ENCODE results near the gene CYTH1. TPM values are rescaled to one million over a fixed set of nuclear protein-coding genes. Genes with fewer than 3 reads are reported as not detected.
A peak's percentile ranks its signal among the peaks of the same experiment; 100 is the strongest.

Gene CYTH1
- total RNA-seq, 1 donor from 2014 or later, result 147 TPM

- peaks cover 42% of the 10 kb centered on the region for H3K36me3 Mint-ChIP-seq (ENCODE audit: low read depth)
- no peak overlapping the region for H3K27ac Mint-ChIP-seq
- peaks cover 32% of the 10 kb centered on the region for H3K4me1 Mint-ChIP-seq (ENCODE audit: low read depth)
- no peak for DNase-seq (ENCODE audit: low spot score)
- intact Hi-C loops (cut with micrococcal nuclease), result no loop called here
- no peaks in the 10 kb centered on the region for H3K27me3 Mint-ChIP-seq (ENCODE audit: insufficient read depth)
- H3K4me3 Mint-ChIP-seq, result no peak overlapping the region
- no peaks in the 10 kb centered on the region for H3K9me3 Mint-ChIP-seq
Measured at GRCh38 chr17:78790552-78790951, 8.5 kb upstream of the CYTH1 start.

DNA sequence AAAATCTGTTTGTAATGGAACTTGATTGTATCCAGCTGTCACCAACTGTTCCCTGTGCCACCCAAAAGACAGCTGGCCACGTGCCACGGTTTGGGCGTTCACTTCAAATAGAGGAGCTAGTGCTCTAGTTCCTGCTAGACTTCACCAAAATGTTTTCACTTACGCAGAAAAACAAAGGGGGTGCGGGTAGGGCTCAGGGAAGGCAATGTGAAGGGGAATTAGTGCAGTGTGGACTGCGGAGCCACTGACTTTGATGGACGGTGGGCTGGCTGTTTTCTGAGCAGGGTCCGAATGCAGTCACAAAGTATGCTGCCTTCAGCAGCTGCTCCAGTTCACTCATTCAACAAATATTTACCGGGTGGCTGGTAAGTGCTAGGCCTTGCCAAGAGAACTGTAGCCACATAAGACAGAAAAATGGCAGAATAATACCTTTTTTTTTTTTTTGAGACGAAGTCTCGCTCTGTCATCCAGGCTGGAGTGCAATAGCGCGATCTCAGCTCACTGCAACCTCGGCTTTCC is 7.6 kb upstream of the CYTH1 start:
- H3K4me3 Mint-ChIP-seq, result no peak overlapping the region
- H3K9me3 Mint-ChIP-seq, result no peaks in the 10 kb centered on the region
- intact Hi-C loops (cut with micrococcal nuclease), result no loop called here
- no peaks in the 10 kb centered on the region for H3K27me3 Mint-ChIP-seq (ENCODE audit: insufficient read depth)
- peaks cover 41% of the 10 kb centered on the region for H3K4me1 Mint-ChIP-seq (ENCODE audit: low read depth)
- H3K27ac Mint-ChIP-seq, result peak overlapping the region; percentile 29
- H3K36me3 Mint-ChIP-seq (ENCODE audit: low read depth), result peaks cover 37% of the 10 kb centered on the region
- no peak for DNase-seq (ENCODE audit: low spot score)

DNA sequence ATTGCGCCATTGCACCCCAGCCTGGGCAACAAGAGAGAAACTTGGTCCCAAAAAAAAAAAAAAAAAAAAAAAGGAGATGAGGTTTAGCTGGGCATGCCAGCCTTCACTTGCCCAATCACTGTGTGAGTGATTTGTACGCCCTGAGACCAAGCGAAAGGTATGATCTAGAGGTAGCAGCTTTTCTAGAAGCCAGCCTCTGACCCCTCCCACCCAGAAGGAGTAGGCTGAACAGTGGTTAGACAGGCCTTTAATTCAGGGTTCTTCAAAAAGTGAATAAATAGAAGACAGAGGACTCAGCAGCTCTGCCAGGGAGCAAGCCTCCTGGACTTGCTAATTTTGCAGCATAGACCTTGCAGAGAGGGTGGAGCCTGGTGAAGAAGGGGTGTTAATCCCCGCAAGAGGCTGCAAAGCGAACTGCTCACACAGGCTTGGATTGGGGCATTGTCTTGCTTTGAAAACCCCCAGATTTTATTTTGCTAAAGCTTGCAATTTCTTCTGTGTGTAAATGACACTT is 7.1 kb upstream of the CYTH1 start:
- Mint-ChIP-seq H3K9me3 (no peaks in the 10 kb centered on the region), H3K4me1 (ENCODE audit: low read depth) (peaks cover 43% of the 10 kb centered on the region), H3K36me3 (ENCODE audit: low read depth) (peaks cover 33% of the 10 kb centered on the region), H3K27me3 (ENCODE audit: insufficient read depth) (no peaks in the 10 kb centered on the region), H3K4me3 (no peak overlapping the region), H3K27ac (peak overlapping the region; percentile 29)
- intact Hi-C loops (cut with micrococcal nuclease), result no loop called here
- DNase-seq (ENCODE audit: low spot score), result no peak

- intact Hi-C loops (cut with micrococcal nuclease), result no loop called here
- peaks cover 45% of the 10 kb centered on the region for H3K4me1 Mint-ChIP-seq (ENCODE audit: low read depth)
- no peak overlapping the region for H3K27ac Mint-ChIP-seq
Measured at GRCh38 chr17:78788451-78788850, 6.4 kb upstream of the CYTH1 start.

DNA sequence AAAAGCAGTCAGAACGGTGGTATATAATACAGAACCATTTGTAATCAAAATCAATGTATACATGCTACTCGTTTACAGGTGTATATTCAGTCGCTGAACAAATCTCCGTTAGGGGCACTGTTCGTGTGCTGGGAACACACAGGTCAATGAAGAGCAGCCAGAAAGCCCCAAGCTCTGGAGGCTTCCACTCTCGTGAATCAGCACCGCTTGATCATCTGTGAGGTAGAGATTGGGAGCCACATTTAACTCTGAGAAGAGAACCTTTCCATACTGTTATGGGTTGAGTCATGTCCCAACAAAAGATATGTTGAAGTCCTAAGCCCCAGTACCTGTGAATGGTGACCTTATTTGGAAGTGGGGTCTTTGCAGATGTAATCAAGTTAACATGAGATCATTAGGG is 5.4 kb upstream of the CYTH1 start:
- intact Hi-C loops (cut with micrococcal nuclease), result no loop called here
- peaks cover 45% of the 10 kb centered on the region for H3K4me1 Mint-ChIP-seq (ENCODE audit: low read depth)
- H3K27me3 Mint-ChIP-seq (ENCODE audit: insufficient read depth), result no peaks in the 10 kb centered on the region
- peaks cover 22% of the 10 kb centered on the region for H3K36me3 Mint-ChIP-seq (ENCODE audit: low read depth)
- no peak for DNase-seq (ENCODE audit: low spot score)
- no peak overlapping the region for H3K4me3 Mint-ChIP-seq
- no peaks in the 10 kb centered on the region for H3K9me3 Mint-ChIP-seq
- H3K27ac Mint-ChIP-seq, result no peak overlapping the region

More at GRCh38 chr17:78788451-78788850, 6.4 kb upstream of the CYTH1 start:
- Mint-ChIP-seq H3K36me3 (ENCODE audit: low read depth) (peaks cover 27% of the 10 kb centered on the region), H3K27me3 (ENCODE audit: insufficient read depth) (no peaks in the 10 kb centered on the region), H3K4me3 (no peak overlapping the region), H3K9me3 (no peaks in the 10 kb centered on the region)
- no peak for DNase-seq (ENCODE audit: low spot score)

GRCh38 chr17:78785663-78786057 is 3.6 kb upstream of the CYTH1 start:
- H3K27ac Mint-ChIP-seq, result no peak overlapping the region
- H3K4me3 Mint-ChIP-seq, result peak overlapping the region; percentile 46
- peaks cover 15% of the 10 kb centered on the region for H3K36me3 Mint-ChIP-seq (ENCODE audit: low read depth)
- H3K27me3 Mint-ChIP-seq (ENCODE audit: insufficient read depth), result no peaks in the 10 kb centered on the region
- no peaks in the 10 kb centered on the region for H3K9me3 Mint-ChIP-seq
- DNase-seq (ENCODE audit: low spot score), result no peak
- intact Hi-C loops (cut with micrococcal nuclease), result no loop called here
- peaks cover 37% of the 10 kb centered on the region for H3K4me1 Mint-ChIP-seq (ENCODE audit: low read depth)

DNA sequence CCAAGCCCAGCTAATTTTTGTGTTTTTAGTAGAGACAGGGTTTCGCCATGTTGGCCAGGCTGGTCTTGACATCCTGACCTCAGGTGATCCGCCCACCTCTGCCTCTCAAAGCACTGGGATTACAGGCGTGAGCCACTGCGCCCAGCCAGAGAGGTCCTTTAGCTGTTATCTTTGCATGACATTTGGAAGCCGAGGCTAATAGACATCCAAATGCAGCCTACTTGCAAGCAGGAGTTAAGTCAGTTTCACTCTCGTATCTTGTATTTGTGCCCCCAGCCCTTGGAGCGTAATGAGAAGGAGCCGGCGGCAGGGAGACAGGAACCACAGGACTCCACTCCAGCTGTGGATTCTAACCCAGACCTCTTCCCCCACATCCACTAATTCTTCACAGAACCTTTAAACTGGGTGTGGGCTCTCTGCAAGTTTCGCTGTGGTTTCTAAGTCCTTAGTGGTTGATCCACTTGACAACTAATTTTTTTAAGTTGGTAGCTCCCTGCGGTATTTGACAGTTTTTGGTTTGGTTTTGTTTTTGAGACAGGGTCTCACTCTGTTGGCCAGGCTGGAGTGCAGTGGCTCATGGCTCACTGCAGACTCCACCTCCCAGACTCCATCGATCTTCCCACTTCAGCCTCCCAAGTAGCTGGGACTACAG is 3.1 kb upstream of the CYTH1 start:
- peaks cover 14% of the 10 kb centered on the region for H3K36me3 Mint-ChIP-seq (ENCODE audit: low read depth)
- H3K27ac Mint-ChIP-seq, result no peak overlapping the region
- intact Hi-C loops (cut with micrococcal nuclease), result no loop called here
- H3K4me3 Mint-ChIP-seq, result peak overlapping the region; percentile 46
- no peaks in the 10 kb centered on the region for H3K27me3 Mint-ChIP-seq (ENCODE audit: insufficient read depth)
- DNase-seq (ENCODE audit: low spot score), result no peak
- H3K9me3 Mint-ChIP-seq, result no peaks in the 10 kb centered on the region
- peaks cover 40% of the 10 kb centered on the region for H3K4me1 Mint-ChIP-seq (ENCODE audit: low read depth)

DNA sequence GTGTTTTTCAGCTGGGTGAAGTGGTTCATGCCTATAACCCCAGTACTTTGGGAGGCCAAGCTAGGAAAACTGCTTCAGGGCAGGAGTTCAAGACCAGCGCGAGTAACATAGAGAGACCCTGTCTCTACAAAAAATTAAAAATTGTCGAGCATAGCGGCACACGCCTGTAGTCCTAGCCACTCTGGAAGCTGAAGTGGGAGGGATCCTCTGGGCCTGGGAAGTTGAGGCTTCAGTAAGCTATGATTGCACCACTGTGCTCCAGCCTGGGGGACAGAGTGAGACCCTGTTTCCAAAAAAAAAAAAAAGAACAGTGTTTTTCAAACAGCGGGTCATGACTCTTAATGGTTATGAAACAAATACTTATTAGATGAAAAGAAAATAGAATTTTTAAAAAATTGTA is 2.3 kb upstream of the CYTH1 start:
- DNase-seq (ENCODE audit: low spot score), result no peak
- Mint-ChIP-seq H3K27me3 (ENCODE audit: insufficient read depth) (no peaks in the 10 kb centered on the region), H3K27ac (no peak overlapping the region), H3K36me3 (ENCODE audit: low read depth) (peaks cover 16% of the 10 kb centered on the region), H3K9me3 (no peaks in the 10 kb centered on the region), H3K4me1 (ENCODE audit: low read depth) (peaks cover 42% of the 10 kb centered on the region), H3K4me3 (peak overlapping the region; percentile 83)
- intact Hi-C loops (cut with micrococcal nuclease), result no loop called here

DNA sequence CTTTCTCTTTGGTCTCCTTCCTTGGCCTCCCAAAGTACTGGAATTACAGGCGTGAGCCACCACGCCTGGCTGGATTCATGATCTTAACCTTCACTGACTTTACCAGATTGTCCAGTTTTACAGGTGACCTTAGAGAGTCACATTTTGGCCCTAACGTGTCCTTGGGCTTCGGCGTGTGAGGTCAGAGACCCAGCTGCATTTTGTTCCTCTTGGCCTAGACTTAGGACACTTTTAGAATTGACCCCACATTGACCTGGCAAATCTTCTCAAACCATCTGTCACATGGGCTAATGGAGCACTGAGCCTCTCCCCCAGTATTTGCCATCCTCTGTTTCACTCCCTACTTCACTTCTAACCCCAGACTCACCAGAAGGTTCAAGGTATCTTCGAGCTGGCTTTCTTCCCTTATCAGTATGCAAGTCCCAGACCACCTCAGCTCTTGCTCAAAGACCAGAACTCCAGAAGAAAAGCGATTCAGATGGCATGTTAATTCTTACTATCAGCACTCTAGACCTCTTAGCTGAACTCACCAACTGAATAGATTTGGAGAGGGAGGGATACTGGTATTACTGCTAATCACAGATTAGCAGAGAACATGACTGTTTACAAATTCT is 1.7 kb upstream of the CYTH1 start:
- Mint-ChIP-seq H3K4me1 (ENCODE audit: low read depth) (peaks cover 46% of the 10 kb centered on the region), H3K27me3 (ENCODE audit: insufficient read depth) (no peaks in the 10 kb centered on the region), H3K9me3 (no peaks in the 10 kb centered on the region), H3K4me3 (peak overlapping the region; percentile 83), H3K36me3 (ENCODE audit: low read depth) (peaks cover 17% of the 10 kb centered on the region), H3K27ac (peak overlapping the region; percentile 59)
- intact Hi-C loops (cut with micrococcal nuclease), result loop anchor here (2.0 kb wide), 2 partner anchors 21 to 33 kb away; no protein-coding TSS in a partner anchor
- DNase-seq (ENCODE audit: low spot score), result no peak

GRCh38 chr17:78781104-78781892 is 775 bp downstream of the CYTH1 start:
- Mint-ChIP-seq H3K27ac (peak overlapping the region; percentile 91), H3K36me3 (ENCODE audit: low read depth) (peaks cover 13% of the 10 kb centered on the region), H3K27me3 (ENCODE audit: insufficient read depth) (no peaks in the 10 kb centered on the region), H3K9me3 (no peaks in the 10 kb centered on the region), H3K4me1 (ENCODE audit: low read depth) (peaks cover 51% of the 10 kb centered on the region), H3K4me3 (peak overlapping the region; percentile 90)
- intact Hi-C loops (cut with micrococcal nuclease), result loop anchor here (2.0 kb wide), 1 partner anchor 424 kb away; no protein-coding TSS in a partner anchor
- DNase-seq (ENCODE audit: low spot score), result peak; percentile 45

DNA sequence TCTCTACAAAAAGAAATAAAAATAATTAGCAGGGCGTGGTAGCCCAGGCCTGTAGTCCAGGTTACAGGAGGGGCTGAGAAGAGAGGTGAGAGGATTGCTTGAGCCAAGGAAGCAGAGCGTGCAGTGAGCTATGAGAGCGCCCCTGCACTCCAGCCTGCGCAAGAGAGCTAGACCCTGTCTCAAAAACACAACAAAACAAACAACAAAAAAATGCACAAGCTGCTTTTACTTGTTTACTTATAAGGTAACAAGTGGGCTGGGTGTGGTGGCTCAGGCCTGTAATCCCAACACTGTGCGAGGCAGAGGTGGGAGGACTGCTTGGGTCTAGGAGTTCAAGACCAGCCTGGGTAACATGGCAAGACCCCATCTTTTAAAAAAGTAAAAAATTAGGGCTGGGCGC is 1.7 kb downstream of the CYTH1 start:
- DNase-seq (ENCODE audit: low spot score), result no peak
- peak overlapping the region; percentile 90 for H3K4me3 Mint-ChIP-seq
- H3K27ac Mint-ChIP-seq, result peak overlapping the region; percentile 96
- no peaks in the 10 kb centered on the region for H3K9me3 Mint-ChIP-seq
- no peaks in the 10 kb centered on the region for H3K27me3 Mint-ChIP-seq (ENCODE audit: insufficient read depth)
- H3K36me3 Mint-ChIP-seq (ENCODE audit: low read depth), result peaks cover 13% of the 10 kb centered on the region
- intact Hi-C loops (cut with micrococcal nuclease), result loop anchor here (1.0 to 2.0 kb wide), 2 partner anchors 8 to 424 kb away; no protein-coding TSS in a partner anchor
- H3K4me1 Mint-ChIP-seq (ENCODE audit: low read depth), result peaks cover 54% of the 10 kb centered on the region

DNA sequence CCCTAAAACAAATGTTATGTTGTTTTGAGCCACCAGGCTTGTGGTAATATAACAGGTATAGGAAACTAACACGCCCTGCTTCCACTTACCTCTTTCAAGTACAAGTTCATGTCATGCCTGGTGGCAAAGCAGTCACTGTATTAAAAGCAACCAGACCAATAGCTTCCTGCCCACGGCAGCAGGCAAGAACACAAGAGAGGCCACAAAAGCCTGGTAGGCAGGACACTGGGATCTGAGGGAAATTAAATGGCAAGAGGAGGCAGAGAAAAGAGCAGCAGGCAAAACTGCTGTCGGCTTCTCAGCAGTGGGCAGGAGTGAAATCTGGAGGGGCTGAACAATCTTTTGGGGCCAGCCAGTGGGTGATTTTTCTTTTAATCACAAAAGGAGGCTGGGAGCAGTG is 2.2 kb downstream of the CYTH1 start:
- Mint-ChIP-seq H3K27ac (peak overlapping the region; percentile 96), H3K4me3 (peak overlapping the region; percentile 90), H3K9me3 (no peaks in the 10 kb centered on the region), H3K4me1 (ENCODE audit: low read depth) (peaks cover 54% of the 10 kb centered on the region), H3K36me3 (ENCODE audit: low read depth) (peaks cover 13% of the 10 kb centered on the region), H3K27me3 (ENCODE audit: insufficient read depth) (no peaks in the 10 kb centered on the region)
- peak; percentile 64 for DNase-seq (ENCODE audit: low spot score)
- intact Hi-C loops (cut with micrococcal nuclease), result loop anchor here (1.0 to 5.0 kb wide), 4 partner anchors 8 to 423 kb away; no protein-coding TSS in a partner anchor
